ENCODE measurements around the gene CRELD2. TPM values are rescaled to one million over a fixed set of nuclear protein-coding genes. Genes with fewer than 3 reads are reported as not detected.

The CRELD2 gene
- total and polyA plus RNA-seq, 2 of the 13 experiments (the other 11 are each of a cell fraction or from before 2014, with no cell fraction given), result 17.2 to 44.7 TPM

DNA sequence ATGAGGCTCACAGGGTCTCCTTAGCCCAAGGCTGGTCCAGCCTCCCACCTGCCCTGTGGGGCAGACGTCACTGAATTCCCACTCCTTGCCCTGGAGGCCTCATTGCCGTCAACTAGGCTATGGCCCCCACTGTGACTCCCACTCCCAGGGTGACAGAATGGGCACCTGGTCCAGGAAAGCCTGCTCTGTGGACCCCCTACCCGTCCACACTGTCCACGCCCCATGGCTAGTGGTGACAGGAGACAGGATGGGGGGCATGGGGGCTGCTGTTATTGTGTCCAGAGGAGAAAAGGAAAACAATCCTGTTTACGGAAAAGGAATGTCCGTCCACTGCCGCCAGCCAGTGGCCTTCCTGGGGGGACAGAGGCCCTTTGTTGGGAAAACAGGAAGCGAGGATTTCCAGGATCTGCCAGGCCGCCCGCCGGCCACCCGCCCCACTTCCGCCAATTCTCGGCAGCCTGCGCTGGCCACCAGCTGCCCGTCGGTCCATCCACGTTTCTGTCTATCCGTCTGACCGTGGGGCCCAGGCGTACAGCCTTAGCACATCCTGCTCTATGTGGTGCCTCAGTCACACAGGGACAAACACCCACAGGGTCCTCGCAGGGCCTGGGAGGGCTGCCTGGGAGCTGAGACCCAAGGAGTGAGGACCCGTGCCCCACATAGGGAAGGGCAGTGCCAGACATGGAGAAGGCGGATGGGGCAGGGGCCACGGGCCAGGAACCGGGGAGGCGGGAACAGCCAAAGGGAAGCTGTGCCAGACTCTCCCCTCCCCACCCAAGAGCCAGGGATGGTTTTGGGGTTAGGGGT is 19.5 kb downstream of the CRELD2 start (continued):
- TF ChIP-seq, protein P1, sequence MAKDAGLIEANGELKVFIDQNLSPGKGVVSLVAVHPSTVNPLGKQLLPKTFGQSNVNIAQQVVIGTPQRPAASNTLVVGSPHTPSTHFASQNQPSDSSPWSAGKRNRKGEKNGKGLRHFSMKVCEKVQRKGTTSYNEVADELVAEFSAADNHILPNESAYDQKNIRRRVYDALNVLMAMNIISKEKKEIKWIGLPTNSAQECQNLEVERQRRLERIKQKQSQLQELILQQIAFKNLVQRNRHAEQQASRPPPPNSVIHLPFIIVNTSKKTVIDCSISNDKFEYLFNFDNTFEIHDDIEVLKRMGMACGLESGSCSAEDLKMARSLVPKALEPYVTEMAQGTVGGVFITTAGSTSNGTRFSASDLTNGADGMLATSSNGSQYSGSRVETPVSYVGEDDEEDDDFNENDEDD (CRISPR knock-in tag; IDR thresholded peaks at IDR 0.05; ENCODE audit: borderline replicate concordance), result 0 out of 2 replicates have a peak, but pooled peaks have one; percentile 32
- TF ChIP-seq, protein P2, sequence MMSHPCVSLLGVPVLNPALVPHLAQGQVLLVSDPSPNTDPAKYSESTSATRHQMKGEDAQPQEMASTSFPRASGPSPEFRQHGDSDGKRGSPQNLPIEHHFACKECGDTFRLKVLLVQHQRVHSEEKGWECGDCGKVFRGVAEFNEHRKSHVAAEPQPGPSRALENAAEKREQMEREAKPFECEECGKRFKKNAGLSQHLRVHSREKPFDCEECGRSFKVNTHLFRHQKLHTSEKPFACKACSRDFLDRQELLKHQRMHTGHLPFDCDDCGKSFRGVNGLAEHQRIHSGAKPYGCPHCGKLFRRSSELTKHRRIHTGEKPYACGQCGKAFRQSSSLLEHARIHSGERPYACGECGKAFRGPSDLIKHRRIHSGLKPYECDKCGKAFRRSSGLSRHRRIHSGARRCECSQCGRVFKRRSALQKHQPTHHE (CRISPR knock-in tag; IDR thresholded peaks at IDR 0.05; ENCODE audit: borderline replicate concordance), result no peak
- TF ChIP-seq KLF11 (CRISPR knock-in tag; IDR thresholded peaks at IDR 0.05), result 0 out of 2 replicates have a peak, but pooled peaks have one; percentile 34
- TF ChIP-seq GTF2F1 (IDR thresholded peaks at IDR 0.05; ENCODE audit: low read length), result 0 out of 2 replicates have a peak, but pooled peaks have one; percentile 45
- no peak for TF ChIP-seq ZBTB8A (CRISPR knock-in tag; IDR thresholded peaks at IDR 0.05; ENCODE audit: borderline replicate concordance, low read depth)
- no peak for TF ChIP-seq ZNF263 (CRISPR knock-in tag; IDR thresholded peaks at IDR 0.05)
- no peak; the same call in 1 of the 2 replicates for TF ChIP-seq MTF2 (CRISPR knock-in tag; IDR thresholded peaks at IDR 0.05; ENCODE audit: borderline replicate concordance)
- TF ChIP-seq, protein P3, sequence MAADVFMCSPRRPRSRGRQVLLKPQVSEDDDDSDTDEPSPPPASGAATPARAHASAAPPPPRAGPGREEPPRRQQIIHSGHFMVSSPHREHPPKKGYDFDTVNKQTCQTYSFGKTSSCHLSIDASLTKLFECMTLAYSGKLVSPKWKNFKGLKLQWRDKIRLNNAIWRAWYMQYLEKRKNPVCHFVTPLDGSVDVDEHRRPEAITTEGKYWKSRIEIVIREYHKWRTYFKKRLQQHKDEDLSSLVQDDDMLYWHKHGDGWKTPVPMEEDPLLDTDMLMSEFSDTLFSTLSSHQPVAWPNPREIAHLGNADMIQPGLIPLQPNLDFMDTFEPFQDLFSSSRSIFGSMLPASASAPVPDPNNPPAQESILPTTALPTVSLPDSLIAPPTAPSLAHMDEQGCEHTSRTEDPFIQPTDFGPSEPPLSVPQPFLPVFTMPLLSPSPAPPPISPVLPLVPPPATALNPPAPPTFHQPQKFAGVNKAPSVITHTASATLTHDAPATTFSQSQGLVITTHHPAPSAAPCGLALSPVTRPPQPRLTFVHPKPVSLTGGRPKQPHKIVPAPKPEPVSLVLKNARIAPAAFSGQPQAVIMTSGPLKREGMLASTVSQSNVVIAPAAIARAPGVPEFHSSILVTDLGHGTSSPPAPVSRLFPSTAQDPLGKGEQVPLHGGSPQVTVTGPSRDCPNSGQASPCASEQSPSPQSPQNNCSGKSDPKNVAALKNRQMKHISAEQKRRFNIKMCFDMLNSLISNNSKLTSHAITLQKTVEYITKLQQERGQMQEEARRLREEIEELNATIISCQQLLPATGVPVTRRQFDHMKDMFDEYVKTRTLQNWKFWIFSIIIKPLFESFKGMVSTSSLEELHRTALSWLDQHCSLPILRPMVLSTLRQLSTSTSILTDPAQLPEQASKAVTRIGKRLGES (CRISPR knock-in tag; IDR thresholded peaks at IDR 0.05; ENCODE audit: borderline replicate concordance), result no peak
- TF ChIP-seq, protein P4, sequence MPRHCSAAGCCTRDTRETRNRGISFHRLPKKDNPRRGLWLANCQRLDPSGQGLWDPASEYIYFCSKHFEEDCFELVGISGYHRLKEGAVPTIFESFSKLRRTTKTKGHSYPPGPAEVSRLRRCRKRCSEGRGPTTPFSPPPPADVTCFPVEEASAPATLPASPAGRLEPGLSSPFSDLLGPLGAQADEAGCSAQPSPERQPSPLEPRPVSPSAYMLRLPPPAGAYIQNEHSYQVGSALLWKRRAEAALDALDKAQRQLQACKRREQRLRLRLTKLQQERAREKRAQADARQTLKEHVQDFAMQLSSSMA (CRISPR knock-in tag; IDR thresholded peaks at IDR 0.05), result no peak
- TF ChIP-seq DPF2 (CRISPR knock-in tag; IDR thresholded peaks at IDR 0.05; ENCODE audit: borderline replicate concordance, low read depth), result peak; percentile 85
- TF ChIP-seq, protein P5, sequence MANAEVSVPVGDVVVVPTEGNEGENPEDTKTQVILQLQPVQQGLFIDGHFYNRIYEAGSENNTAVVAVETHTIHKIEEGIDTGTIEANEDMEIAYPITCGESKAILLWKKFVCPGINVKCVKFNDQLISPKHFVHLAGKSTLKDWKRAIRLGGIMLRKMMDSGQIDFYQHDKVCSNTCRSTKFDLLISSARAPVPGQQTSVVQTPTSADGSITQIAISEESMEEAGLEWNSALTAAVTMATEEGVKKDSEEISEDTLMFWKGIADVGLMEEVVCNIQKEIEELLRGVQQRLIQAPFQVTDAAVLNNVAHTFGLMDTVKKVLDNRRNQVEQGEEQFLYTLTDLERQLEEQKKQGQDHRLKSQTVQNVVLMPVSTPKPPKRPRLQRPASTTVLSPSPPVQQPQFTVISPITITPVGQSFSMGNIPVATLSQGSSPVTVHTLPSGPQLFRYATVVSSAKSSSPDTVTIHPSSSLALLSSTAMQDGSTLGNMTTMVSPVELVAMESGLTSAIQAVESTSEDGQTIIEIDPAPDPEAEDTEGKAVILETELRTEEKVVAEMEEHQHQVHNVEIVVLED (CRISPR knock-in tag; IDR thresholded peaks at IDR 0.05; ENCODE audit: borderline replicate concordance), result peak; percentile 46
- TF ChIP-seq, protein P6, sequence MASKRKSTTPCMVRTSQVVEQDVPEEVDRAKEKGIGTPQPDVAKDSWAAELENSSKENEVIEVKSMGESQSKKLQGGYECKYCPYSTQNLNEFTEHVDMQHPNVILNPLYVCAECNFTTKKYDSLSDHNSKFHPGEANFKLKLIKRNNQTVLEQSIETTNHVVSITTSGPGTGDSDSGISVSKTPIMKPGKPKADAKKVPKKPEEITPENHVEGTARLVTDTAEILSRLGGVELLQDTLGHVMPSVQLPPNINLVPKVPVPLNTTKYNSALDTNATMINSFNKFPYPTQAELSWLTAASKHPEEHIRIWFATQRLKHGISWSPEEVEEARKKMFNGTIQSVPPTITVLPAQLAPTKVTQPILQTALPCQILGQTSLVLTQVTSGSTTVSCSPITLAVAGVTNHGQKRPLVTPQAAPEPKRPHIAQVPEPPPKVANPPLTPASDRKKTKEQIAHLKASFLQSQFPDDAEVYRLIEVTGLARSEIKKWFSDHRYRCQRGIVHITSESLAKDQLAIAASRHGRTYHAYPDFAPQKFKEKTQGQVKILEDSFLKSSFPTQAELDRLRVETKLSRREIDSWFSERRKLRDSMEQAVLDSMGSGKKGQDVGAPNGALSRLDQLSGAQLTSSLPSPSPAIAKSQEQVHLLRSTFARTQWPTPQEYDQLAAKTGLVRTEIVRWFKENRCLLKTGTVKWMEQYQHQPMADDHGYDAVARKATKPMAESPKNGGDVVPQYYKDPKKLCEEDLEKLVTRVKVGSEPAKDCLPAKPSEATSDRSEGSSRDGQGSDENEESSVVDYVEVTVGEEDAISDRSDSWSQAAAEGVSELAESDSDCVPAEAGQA (IDR thresholded peaks at IDR 0.05; ENCODE audit: low read depth), result no peak
- TF ChIP-seq, protein P6 (CRISPR knock-in tag; IDR thresholded peaks at IDR 0.05; ENCODE audit: borderline replicate concordance), result no peak

Data from HepG2 (cell line).